ENCODE data around the gene CTBP1.

The CTBP1 gene

DNA sequence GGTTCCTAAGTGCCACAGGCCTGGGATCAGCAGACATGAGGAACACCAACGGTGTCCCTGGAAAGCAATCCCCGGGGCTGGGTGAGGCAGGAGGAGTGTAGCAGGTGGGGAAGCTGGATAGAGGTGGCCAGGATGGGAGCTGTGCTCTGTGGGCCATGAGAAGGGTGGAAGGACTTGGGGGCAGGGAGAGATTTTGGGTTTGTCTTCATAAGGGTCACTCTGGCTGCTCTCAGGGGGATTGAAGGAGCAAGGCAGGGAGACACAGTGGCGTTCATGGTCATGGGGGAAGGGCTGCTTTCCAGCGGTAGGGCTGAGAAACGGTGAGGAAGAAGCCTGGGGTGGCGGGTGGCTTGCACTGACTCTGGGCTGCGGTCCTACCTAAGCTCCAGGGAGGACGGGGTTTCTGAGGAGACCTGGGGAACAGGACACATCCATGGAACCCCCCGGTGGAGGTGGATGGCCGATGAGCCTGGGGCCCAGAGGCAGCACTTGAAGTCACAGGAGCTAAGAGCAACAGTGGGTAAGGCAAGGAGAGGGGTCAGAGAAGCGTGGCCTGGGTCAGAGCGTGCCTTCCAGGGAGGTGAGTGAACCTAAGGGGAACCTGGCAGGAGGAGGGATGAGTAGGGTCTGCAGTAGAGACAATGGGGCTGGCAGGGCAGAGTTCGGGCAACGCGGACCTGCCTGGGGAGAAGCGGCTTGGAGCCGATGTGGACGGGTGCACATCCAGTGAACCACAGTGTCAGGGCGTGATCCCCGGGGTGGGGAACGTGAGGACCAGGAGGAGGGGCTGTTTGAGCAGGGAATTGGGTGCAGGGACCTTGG, 12.4 kb upstream of the CTBP1 start:
- Histone ChIP-seq H3K4me1 (ENCODE audit: control insufficient read depth, insufficient read depth, low read length) (no peaks in the 10 kb centered on the region), H3K27me3 (ENCODE audit: control insufficient read depth, insufficient read depth, low read length) (no peaks in the 10 kb centered on the region), H3K4me3 (ENCODE audit: low read length) (no peak overlapping the region), H3K36me3 (ENCODE audit: control insufficient read depth, insufficient read depth, low read length) (no peaks in the 10 kb centered on the region), H3K27ac (ENCODE audit: low read length) (no peak overlapping the region), H3K9me3 (ENCODE audit: control insufficient read depth, insufficient read depth, low read length) (no peaks in the 10 kb centered on the region; the same call in 1 of the 2 replicates)
- DNase-seq (ENCODE audit: low read depth, low spot score) = no peak
- no CpG with 5 or more reads among the region's 21 CpGs for WGBS (ENCODE audit: insufficient coverage, insufficient read length)

DNA sequence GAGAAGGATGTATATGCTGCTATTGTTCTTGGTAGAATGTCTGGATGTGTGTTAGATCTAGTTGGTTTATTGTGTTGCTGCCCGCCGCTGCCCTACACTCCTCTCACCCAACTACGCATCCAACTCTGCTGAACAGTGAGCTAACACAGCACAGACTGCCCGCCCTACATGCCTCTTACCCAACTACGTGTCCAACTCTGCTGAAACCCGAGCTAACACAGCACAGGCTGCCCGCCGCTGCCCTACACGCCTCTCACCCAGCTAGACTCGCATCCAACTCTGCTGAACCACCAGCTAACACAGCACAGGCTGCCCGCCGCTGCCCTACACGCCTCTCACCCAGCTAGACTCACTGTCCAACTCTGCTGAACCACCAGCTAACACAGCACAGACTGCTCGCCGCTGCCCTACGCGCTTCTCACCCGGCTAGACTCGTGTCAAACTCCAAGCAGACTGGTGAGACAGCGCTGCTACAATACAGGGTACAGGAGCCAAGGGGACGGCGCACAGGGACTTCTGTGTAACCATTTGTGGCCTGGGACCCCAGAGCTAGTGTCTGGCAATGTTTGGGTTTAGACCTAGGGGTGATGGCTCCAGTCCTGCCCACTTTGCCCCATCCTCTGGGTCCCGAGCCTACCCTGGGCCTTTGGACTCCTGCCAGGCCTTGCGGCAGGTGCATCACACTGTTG, 11.6 kb upstream of the CTBP1 start:
- no peaks in the 10 kb centered on the region for H3K4me1 ChIP-seq (ENCODE audit: control insufficient read depth, insufficient read depth, low read length)
- H3K27ac ChIP-seq (ENCODE audit: low read length) = no peak overlapping the region
- H3K4me3 ChIP-seq (ENCODE audit: low read length) = no peak overlapping the region
- no peak for DNase-seq (ENCODE audit: low read depth, low spot score)
- no peaks in the 10 kb centered on the region for H3K27me3 ChIP-seq (ENCODE audit: control insufficient read depth, insufficient read depth, low read length)
- H3K36me3 ChIP-seq (ENCODE audit: control insufficient read depth, insufficient read depth, low read length) = no peaks in the 10 kb centered on the region
- H3K9me3 ChIP-seq (ENCODE audit: control insufficient read depth, insufficient read depth, low read length) = no peaks in the 10 kb centered on the region; the same call in 1 of the 2 replicates
- WGBS (ENCODE audit: insufficient coverage, insufficient read length) = no CpG with 5 or more reads among the region's 24 CpGs

DNA sequence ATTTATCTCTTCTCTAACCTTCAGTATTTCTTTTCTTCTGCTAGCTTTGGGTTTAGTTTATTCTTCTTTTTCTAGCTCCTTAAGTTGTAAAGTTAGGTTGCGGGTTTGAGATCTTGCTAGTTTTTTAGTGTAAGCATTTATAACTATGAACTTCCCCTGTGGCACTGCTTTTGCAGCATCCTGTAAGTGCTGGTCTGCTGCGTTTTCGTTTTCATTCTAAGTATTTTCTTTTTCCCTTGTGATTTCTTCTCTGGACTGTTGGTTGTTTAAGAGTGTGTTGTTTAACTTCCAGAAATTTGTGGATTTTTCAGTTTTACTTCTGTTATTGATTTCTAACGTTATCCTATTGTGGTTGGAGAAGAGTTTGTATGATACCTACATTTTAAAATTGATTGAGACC, 11.0 kb upstream of the CTBP1 start:
- no CpG with 5 or more reads among the region's 4 CpGs for WGBS (ENCODE audit: insufficient coverage, insufficient read length)
- H3K36me3 ChIP-seq (ENCODE audit: control insufficient read depth, insufficient read depth, low read length) = no peaks in the 10 kb centered on the region
- no peaks in the 10 kb centered on the region; the same call in 1 of the 2 replicates for H3K9me3 ChIP-seq (ENCODE audit: control insufficient read depth, insufficient read depth, low read length)
- no peak for DNase-seq (ENCODE audit: low read depth, low spot score)
- no peaks in the 10 kb centered on the region for H3K4me1 ChIP-seq (ENCODE audit: control insufficient read depth, insufficient read depth, low read length)
- H3K4me3 ChIP-seq (ENCODE audit: low read length) = no peak overlapping the region
- H3K27ac ChIP-seq (ENCODE audit: low read length) = no peak overlapping the region
- H3K27me3 ChIP-seq (ENCODE audit: control insufficient read depth, insufficient read depth, low read length) = no peaks in the 10 kb centered on the region

DNA sequence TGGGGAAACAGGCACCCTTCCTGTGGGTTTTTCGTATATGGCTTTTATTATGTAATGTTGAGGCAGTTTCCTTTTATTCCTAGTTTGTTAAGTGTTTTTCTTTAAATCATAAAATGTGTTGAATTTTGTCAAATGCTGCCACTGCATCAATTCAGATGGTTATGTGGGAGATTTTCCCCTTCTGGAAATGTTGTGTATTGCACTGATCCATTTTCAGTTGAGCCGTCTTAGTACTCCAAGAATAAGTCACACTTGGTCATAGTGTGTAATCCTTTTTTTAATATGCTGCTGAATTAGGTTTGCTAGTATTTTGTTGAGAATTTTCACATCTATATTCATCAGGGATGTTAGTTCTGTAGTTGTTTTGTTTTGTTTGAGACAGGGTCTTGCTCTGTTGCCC, 9.5 kb upstream of the CTBP1 start:
- no peak overlapping the region for H3K27ac ChIP-seq (ENCODE audit: low read length)
- DNase-seq (ENCODE audit: low read depth, low spot score) = no peak
- no peak overlapping the region for H3K4me3 ChIP-seq (ENCODE audit: low read length)
- no peaks in the 10 kb centered on the region for H3K9me3 ChIP-seq (ENCODE audit: control insufficient read depth, insufficient read depth, low read length)
- H3K4me1 ChIP-seq (ENCODE audit: control insufficient read depth, insufficient read depth, low read length) = no peaks in the 10 kb centered on the region
- H3K27me3 ChIP-seq (ENCODE audit: control insufficient read depth, insufficient read depth, low read length) = no peaks in the 10 kb centered on the region
- no peaks in the 10 kb centered on the region for H3K36me3 ChIP-seq (ENCODE audit: control insufficient read depth, insufficient read depth, low read length)
- WGBS (ENCODE audit: insufficient coverage, insufficient read length) = no CpG with 5 or more reads among the region's 2 CpGs

DNA sequence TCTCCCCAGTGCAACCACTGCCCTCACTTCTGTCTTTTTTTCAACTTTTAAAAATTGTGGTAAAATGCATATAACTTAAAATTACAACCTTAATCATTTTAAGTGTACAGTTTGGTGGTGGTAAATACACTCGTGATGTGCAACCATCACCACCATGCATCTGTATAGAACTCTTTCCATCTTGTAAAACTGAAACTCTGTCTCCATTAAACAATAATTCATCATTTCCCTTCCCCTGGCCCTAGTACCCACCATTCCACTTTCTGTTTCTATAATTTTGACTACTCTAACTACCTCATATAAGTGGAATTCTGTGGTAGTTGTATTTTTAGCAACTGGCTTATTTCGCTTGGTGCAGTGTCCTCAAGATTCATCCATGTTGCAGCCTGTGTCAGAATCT, 6.8 kb upstream of the CTBP1 start:
- Histone ChIP-seq H3K27me3 (ENCODE audit: control insufficient read depth, insufficient read depth, low read length) (no peaks in the 10 kb centered on the region), H3K36me3 (ENCODE audit: control insufficient read depth, insufficient read depth, low read length) (peaks cover 7% of the 10 kb centered on the region), H3K4me1 (ENCODE audit: control insufficient read depth, insufficient read depth, low read length) (no peaks in the 10 kb centered on the region), H3K9me3 (ENCODE audit: control insufficient read depth, insufficient read depth, low read length) (0 out of 2 replicates have a peak, but pooled peaks cover 2% of the 10 kb centered on the region), H3K4me3 (ENCODE audit: low read length) (no peak overlapping the region), H3K27ac (ENCODE audit: low read length) (no peak overlapping the region)
- no peak for DNase-seq (ENCODE audit: low read depth, low spot score)
- WGBS (ENCODE audit: insufficient coverage, insufficient read length) = no CpG with 5 or more reads among the region's 2 CpGs

DNA sequence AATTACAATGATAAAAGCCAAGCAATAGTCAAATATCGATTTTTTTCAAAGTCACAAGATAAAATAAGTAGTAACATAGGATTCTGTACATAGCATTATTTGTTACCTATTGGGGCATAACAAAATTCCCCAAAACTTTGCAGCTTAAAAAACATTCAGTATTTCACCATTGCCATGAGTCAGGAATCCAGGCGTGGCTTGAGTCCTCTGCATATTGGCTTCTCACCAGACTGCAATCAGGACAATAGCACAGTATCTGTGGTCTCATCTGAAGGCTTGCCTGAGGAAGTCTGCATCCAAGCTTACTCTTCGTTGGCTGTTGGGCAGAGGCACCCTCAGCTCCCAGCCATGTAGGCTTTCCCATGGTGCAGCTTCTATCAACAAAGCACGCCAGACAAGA, 6.2 kb upstream of the CTBP1 start:
- Histone ChIP-seq H3K27me3 (ENCODE audit: control insufficient read depth, insufficient read depth, low read length) (no peaks in the 10 kb centered on the region), H3K36me3 (ENCODE audit: control insufficient read depth, insufficient read depth, low read length) (peaks cover 7% of the 10 kb centered on the region), H3K4me3 (ENCODE audit: low read length) (no peak overlapping the region), H3K4me1 (ENCODE audit: control insufficient read depth, insufficient read depth, low read length) (peaks cover under 1% of the 10 kb centered on the region), H3K9me3 (ENCODE audit: control insufficient read depth, insufficient read depth, low read length) (0 out of 2 replicates have a peak, but pooled peaks cover 4% of the 10 kb centered on the region), H3K27ac (ENCODE audit: low read length) (no peak overlapping the region)
- DNase-seq (ENCODE audit: low read depth, low spot score) = no peak
- whole genome bisulfite sequencing (ENCODE audit: insufficient coverage, insufficient read length) = no CpG with 5 or more reads among the region's 4 CpGs

DNA sequence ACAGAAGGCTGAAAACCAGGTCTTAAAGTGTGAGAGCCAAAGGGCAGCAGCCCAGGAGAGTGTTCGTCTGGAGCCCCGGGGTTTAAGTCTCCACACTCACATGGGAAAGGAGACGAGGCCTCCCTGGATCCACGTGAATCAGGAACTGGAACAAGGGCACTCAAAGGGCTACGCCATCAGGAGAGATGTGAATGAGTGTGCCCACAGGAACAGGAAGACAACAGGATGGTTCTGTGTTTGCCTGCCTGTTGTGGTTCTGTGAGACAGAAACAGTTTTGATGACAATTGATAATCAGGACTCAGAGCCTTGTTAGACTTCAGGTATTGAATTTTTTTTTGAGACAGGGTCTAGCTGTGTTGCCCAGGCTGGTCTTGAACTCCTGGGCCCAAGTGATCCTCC, 4.9 kb upstream of the CTBP1 start:
- Histone ChIP-seq H3K9me3 (ENCODE audit: control insufficient read depth, insufficient read depth, low read length) (0 out of 2 replicates have a peak, but pooled peaks cover 4% of the 10 kb centered on the region), H3K36me3 (ENCODE audit: control insufficient read depth, insufficient read depth, low read length) (peaks cover 7% of the 10 kb centered on the region), H3K27ac (ENCODE audit: low read length) (no peak overlapping the region), H3K27me3 (ENCODE audit: control insufficient read depth, insufficient read depth, low read length) (no peaks in the 10 kb centered on the region), H3K4me3 (ENCODE audit: low read length) (no peak overlapping the region), H3K4me1 (ENCODE audit: control insufficient read depth, insufficient read depth, low read length) (peaks cover 4% of the 10 kb centered on the region)
- no peak for DNase-seq (ENCODE audit: low read depth, low spot score)
- no CpG with 5 or more reads among the region's 5 CpGs for WGBS (ENCODE audit: insufficient coverage, insufficient read length)

DNA sequence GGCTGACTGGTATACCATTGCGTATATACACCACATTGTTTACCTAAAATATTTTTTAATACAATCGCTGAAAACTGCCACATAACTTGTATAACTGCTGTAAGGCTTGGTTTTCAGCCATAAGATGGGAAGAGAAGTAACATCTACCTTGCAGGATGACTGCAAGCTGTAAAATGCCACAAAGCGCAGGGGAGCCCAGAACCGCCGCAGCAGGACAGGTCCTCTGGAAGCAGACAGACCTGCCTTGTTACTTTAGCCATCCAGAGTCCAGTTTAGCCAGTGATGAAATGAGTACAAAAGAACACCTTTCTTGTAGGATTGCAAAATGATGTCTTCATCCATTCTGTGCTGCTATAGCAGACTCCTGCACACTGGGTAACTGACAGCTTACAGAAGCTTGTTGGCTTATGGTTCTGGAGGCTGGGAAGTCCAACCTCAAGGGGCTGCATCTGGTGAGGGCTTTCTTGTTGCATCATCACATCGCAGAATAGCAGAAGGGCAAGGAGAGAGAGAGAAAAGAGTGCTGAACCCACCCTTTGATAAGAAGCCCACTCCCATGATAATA, 4.1 kb upstream of the CTBP1 start:
- H3K9me3 ChIP-seq (ENCODE audit: control insufficient read depth, insufficient read depth, low read length) = 0 out of 2 replicates have a peak, but pooled peaks cover 4% of the 10 kb centered on the region
- peaks cover 7% of the 10 kb centered on the region for H3K36me3 ChIP-seq (ENCODE audit: control insufficient read depth, insufficient read depth, low read length)
- no peak overlapping the region for H3K27ac ChIP-seq (ENCODE audit: low read length)
- peaks cover 4% of the 10 kb centered on the region for H3K4me1 ChIP-seq (ENCODE audit: control insufficient read depth, insufficient read depth, low read length)
- WGBS (ENCODE audit: insufficient coverage, insufficient read length) = no CpG with 5 or more reads among the region's 6 CpGs
- no peaks in the 10 kb centered on the region for H3K27me3 ChIP-seq (ENCODE audit: control insufficient read depth, insufficient read depth, low read length)
- no peak overlapping the region for H3K4me3 ChIP-seq (ENCODE audit: low read length)
- no peak for DNase-seq (ENCODE audit: low read depth, low spot score)

DNA sequence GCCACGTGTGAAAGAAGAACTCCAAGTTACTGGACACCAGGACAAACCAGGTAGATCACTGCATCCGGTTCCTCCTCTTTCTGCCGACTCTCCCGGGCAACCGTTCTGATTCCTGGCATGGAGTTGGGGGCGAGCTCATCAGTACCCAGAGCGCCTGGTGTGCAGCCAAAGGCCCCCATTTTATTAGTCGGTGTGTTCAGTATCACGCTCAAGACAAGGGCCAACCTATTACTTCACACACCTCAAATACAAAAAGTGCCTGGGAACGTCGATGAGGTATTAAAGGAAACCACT, 2.8 kb upstream of the CTBP1 start:
- no CpG with 5 or more reads among the region's 11 CpGs for WGBS (ENCODE audit: insufficient coverage, insufficient read length)
- H3K27me3 ChIP-seq (ENCODE audit: control insufficient read depth, insufficient read depth, low read length) = no peaks in the 10 kb centered on the region
- no peak overlapping the region for H3K4me3 ChIP-seq (ENCODE audit: low read length)
- no peak overlapping the region for H3K27ac ChIP-seq (ENCODE audit: low read length)
- H3K4me1 ChIP-seq (ENCODE audit: control insufficient read depth, insufficient read depth, low read length) = peaks cover 6% of the 10 kb centered on the region
- H3K9me3 ChIP-seq (ENCODE audit: control insufficient read depth, insufficient read depth, low read length) = 0 out of 2 replicates have a peak, but pooled peaks cover 4% of the 10 kb centered on the region
- DNase-seq (ENCODE audit: low read depth, low spot score) = no peak
- peaks cover 7% of the 10 kb centered on the region for H3K36me3 ChIP-seq (ENCODE audit: control insufficient read depth, insufficient read depth, low read length)

DNA sequence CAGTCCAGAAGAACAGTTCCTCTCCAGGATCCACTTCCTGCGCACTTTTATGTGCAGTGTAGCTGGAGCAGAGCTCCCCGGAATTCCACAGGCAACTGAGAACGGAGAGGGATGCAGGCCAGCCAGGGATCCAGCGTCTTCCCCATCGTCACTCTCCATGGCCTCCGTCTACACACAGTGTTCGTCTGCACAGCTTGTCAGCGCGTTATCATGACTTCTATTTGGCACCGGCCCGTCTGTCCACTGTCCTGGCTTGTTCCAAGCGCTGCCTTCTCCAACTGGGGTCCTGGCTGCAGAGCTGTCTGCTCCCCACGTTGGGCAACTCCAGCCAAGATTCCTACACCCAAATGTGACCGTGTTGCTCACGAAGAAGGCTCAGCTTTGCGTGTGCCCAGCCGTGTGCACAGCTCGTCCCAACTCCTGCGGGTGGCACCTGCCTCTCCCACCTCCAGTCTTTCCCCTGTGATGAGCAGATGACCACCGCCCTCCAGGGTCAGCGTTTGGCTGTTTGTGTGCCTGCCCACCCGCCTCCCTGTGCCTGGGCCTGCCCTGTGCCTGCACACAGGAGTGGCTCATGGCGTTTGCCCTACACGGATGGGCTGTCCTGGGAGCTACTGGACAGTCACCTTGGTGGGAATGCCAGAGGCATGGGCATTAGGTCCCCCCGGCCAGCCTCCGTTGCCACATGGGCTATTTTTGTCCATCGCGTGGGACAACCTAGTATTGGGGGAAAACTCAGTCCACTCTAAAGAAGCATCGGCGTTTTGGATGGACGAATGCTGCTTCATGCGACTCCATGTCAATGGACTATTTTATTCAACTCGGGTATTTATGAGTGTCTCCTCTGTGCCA, 2.2 kb upstream of the CTBP1 start:
- Histone ChIP-seq H3K4me1 (ENCODE audit: control insufficient read depth, insufficient read depth, low read length) (peaks cover 6% of the 10 kb centered on the region), H3K36me3 (ENCODE audit: control insufficient read depth, insufficient read depth, low read length) (peaks cover 7% of the 10 kb centered on the region), H3K27me3 (ENCODE audit: control insufficient read depth, insufficient read depth, low read length) (no peaks in the 10 kb centered on the region), H3K9me3 (ENCODE audit: control insufficient read depth, insufficient read depth, low read length) (0 out of 2 replicates have a peak, but pooled peaks cover 4% of the 10 kb centered on the region), H3K27ac (ENCODE audit: low read length) (no peak overlapping the region), H3K4me3 (ENCODE audit: low read length) (0 out of 2 replicates have a peak overlapping the region, but pooled peaks have one; percentile 6)
- DNase-seq (ENCODE audit: low read depth, low spot score) = no peak
- no CpG with 5 or more reads among the region's 33 CpGs for WGBS (ENCODE audit: insufficient coverage, insufficient read length)
